Lung (tissue), 12 donors: Measurements from ENCODE around the gene MYOZ2. TPM values are rescaled to one million over a fixed set of nuclear protein-coding genes. Genes with fewer than 3 reads are reported as not detected.
A peak's percentile ranks its signal among the peaks of the same experiment; 100 is the strongest.

Experiments
- ATAC-seq: fragments of 200-7000 bp; cut with Tn5 transposase; one replicate; pipeline ENCODE4 v1.9.1; 2020; ENCODE audit warnings: moderate number of reproducible peaks; ENCODE audit not compliant: insufficient read depth, low FRiP score
- DNase-seq, 3 donors: peaks; one replicate each; pipeline ENCODE4 v3.0.0-alpha.2; 2013 to 2017
- H3K27ac ChIP-seq, 2 donors: one replicate each; pipeline ENCODE4 v1.5.1; 2013; ENCODE audit warnings: mild to moderate bottlenecking in 2 of 2, moderate library complexity in 2 of 2, control low read depth in 1 of 2, inconsistent platforms in 1 of 2, low read depth in 1 of 2, low read length in 1 of 2
- H3K27me3 ChIP-seq, 3 donors: one replicate each; pipeline ENCODE4 v1.5.1; 2013; ENCODE audit warnings: low read length in 2 of 3; ENCODE audit not compliant: control insufficient read depth in 3 of 3, insufficient read depth in 3 of 3
- H3K36me3 ChIP-seq, 4 donors: one replicate each; pipeline ENCODE4 v1.5.1; 2013; ENCODE audit warnings: low read length in 4 of 4, mild to moderate bottlenecking in 1 of 4, moderate library complexity in 1 of 4; ENCODE audit not compliant: control insufficient read depth in 4 of 4, insufficient read depth in 4 of 4
- H3K4me1 ChIP-seq, 5 donors: one replicate each; pipeline ENCODE4 v1.5.1; 2013; ENCODE audit warnings: low read length in 5 of 5, mild to moderate bottlenecking in 2 of 5, moderate library complexity in 1 of 5; ENCODE audit not compliant: control insufficient read depth in 5 of 5, insufficient read depth in 5 of 5
- H3K4me3 ChIP-seq: one replicate; pipeline ENCODE4 v1.5.1; 2013; ENCODE audit warnings: mild to moderate bottlenecking, control low read depth, moderate library complexity
- H3K9ac ChIP-seq, 2 donors: one replicate each; pipeline ENCODE4 v1.5.1; 2013; ENCODE audit warnings: low read length in 2 of 2, control low read depth in 1 of 2; ENCODE audit not compliant: insufficient read depth in 1 of 2
- H3K9me3 ChIP-seq, 4 donors: one replicate each; pipeline ENCODE4 v1.5.1; 2013; ENCODE audit warnings: low read length in 3 of 4, mild to moderate bottlenecking in 1 of 4, moderate library complexity in 1 of 4; ENCODE audit not compliant: control insufficient read depth in 4 of 4, insufficient read depth in 3 of 4
- CTCF ChIP-seq: IDR thresholded peaks from 2 replicates; pipeline ENCODE4 v1.5.1; 2012; ENCODE audit warnings: mild to moderate bottlenecking; ENCODE audit errors: control extremely low read depth, extremely low read depth
- WGBS, 2 donors: extraction: QIAGEN DNeasy Blood & Tissue Kit; methylation state at CpG; one replicate each; pipeline ENCODE4 v1.1.7; 2013; 5-methylcytosine and 5-hydroxymethylcytosine counted together
- polyA plus RNA-seq, 2 donors: library from polyadenylated mRNA; stranded (reverse); fragments of 200-250 nt; gene quantifications; one replicate each; pipeline ENCODE4 v1.2.1, GENCODE V29; 2013
- total RNA-seq, 2 donors: library from RNA; depleted of rRNA in 1 of 2; stranded (reverse); fragments of >200 nt in 1 of 2; gene quantifications; one replicate each; pipeline ENCODE4 v1.2.1, GENCODE V29; 2014 to 2021
- donor health status: control.
- donor health status: control.
- donor health status: Bipolar disorder and iron deficiency.
- donor health status: healthy.
- donor health status: DM: yes; HTN: yes; CAD: no.

MYOZ2 gene
- total and polyA plus RNA-seq, 4 donors: 0.09 to 0.63 (median 0.14) TPM

GRCh38 chr4:119110121-119110520 is 25.5 kb upstream of the MYOZ2 start:
- Histone ChIP-seq H3K9me3 (no peaks in the 10 kb centered on the region), H3K27me3 (no peaks in the 10 kb centered on the region), H3K4me1 (peaks cover 0 to 9% (median 0%) of the 10 kb centered on the region in 5 donors), H3K9ac (no peak overlapping the region), H3K4me3 (no peak overlapping the region), H3K27ac (no peak overlapping the region), H3K36me3 (no peaks in the 10 kb centered on the region)
- no peak for DNase-seq
- 95 to 96% methylated on average over 2 of the region's 2 CpGs for WGBS, 2 donors
- ATAC-seq: no peak
- no peak for TF ChIP-seq CTCF

DNA sequence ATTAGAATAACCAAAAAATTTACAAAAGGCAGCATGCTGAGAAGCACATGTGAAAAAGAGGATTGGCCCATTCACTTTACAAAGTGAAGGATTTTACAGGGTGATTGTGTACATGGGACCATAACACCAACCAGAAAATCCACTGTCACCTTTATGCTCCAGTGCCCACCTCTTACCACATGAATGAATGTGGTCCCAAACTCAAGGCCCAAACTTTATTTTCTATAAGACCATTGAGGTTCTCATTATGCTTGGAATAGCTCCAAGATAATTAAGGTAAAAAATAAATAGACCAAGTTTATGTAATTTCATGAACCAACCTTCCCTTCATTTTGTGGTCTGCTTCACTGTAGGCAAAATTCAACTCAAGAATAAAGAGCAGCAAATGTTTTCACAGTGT is 24.3 kb upstream of the MYOZ2 start:
- H3K27ac ChIP-seq: no peak overlapping the region
- TF ChIP-seq CTCF: no peak
- no peaks in the 10 kb centered on the region for H3K36me3 ChIP-seq
- no peaks in the 10 kb centered on the region for H3K9me3 ChIP-seq
- DNase-seq (no peak), ATAC-seq (no peak)
- H3K4me1 ChIP-seq: peaks cover 0 to 9% (median 0%) of the 10 kb centered on the region in 5 donors
- no peaks in the 10 kb centered on the region for H3K27me3 ChIP-seq
- no peak overlapping the region for H3K9ac ChIP-seq
- H3K4me3 ChIP-seq: no peak overlapping the region

DNA sequence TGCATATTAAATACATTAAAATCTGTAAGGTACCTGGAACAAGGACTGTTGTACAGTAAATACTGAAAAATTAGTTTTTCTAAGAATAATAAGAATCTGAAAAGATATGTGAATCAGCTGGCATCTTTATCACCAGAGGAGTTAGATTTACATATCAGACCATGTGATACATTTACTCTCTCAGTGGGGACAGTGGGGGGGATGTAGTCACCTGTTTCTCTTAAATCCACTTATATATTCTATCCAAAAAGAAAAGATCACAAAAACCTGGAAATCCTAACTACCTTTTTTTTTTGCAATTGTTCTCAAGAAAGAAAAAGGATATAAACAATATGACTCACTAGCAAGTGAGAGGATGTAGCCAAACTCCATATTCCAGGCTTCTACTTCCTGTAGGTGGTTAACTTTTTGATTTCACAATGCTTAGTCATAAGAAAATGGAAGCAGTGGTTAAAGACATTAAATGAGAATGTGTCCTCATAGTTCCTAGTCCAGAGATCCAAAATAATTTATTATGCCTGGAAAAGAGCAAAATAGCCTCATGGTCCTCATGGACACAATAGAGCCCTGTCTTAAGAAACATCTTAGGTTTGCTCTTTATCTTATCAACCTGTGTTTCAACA is 22.5 kb upstream of the MYOZ2 start:
- Histone ChIP-seq H3K27me3 (no peaks in the 10 kb centered on the region), H3K4me3 (no peak overlapping the region), H3K9ac (no peak overlapping the region), H3K4me1 (peaks cover 0 to 4% (median 0%) of the 10 kb centered on the region in 5 donors), H3K9me3 (no peaks in the 10 kb centered on the region), H3K27ac (peak overlapping the region in 1 of 2 donors; percentile 74), H3K36me3 (no peaks in the 10 kb centered on the region)
- DNase-seq (no peak), ATAC-seq (peak; percentile 82)
- TF ChIP-seq CTCF: no peak

DNA sequence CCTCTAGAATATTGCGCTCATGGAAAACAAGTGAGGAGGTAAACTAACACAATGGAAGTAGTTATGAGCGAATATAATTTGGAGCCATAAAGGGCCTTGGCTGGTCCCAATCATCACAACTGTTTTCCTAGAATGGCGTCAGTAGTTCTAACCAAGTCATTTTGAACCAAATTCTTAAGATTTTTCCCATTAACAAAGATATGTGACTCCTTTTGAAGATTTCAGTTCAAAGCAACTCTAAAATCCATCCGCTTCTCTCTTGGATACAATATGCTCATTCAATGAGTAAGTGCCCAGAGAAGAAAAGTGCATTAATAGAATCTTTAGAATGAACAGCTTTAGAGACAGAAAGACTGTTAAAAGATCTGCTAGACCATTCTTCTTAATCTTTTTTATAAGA is 19.6 kb upstream of the MYOZ2 start:
- Histone ChIP-seq H3K27me3 (no peaks in the 10 kb centered on the region), H3K9ac (no peak overlapping the region), H3K4me1 (peaks cover 0 to 4% (median 0%) of the 10 kb centered on the region in 5 donors), H3K9me3 (no peaks in the 10 kb centered on the region), H3K36me3 (no peaks in the 10 kb centered on the region), H3K4me3 (no peak overlapping the region), H3K27ac (no peak overlapping the region)
- 97% methylated on average over 4 of the region's 4 CpGs for WGBS, 2 donors
- TF ChIP-seq CTCF: no peak
- DNase-seq (no peak), ATAC-seq (no peak)
